Measurements from ENCODE around the gene PPP1R27. TPM values are rescaled to one million over a fixed set of nuclear protein-coding genes. Genes with fewer than 3 reads are reported as not detected.

The PPP1R27 gene
- total and polyA plus RNA-seq, 2 donors (not counting 3 experiments of a cell fraction or from before 2014, with no cell fraction given), result not detected

- ChIA-PET CTCF (interaction anchor here (2.5 kb wide), 1 partner anchor 10 kb away, joined by 20 read pairs; no protein-coding TSS in a partner anchor), POLR2A (no interaction called here)
- H3K27me3 ChIP-seq (ENCODE audit: control insufficient read depth in 2 of 2, insufficient read depth in 2 of 2, low read length in 2 of 2), result no peaks in the 10 kb centered on the region
- H3K9me1 ChIP-seq (replicated peaks; ENCODE audit: control insufficient read depth, extremely low read depth, insufficient read depth, low read length), result no peaks in the 10 kb centered on the region
- TF ChIP-seq MYC (IDR thresholded peaks at IDR 0.05; ENCODE audit: low read depth, low read length) (no peak), FOS (IDR thresholded peaks at IDR 0.05; ENCODE audit: borderline replicate concordance, insufficient read depth, low read length) (no peak), CTCF (IDR thresholded peaks at IDR 0.05; ENCODE audit: extremely low read depth in 1 of 2, insufficient read depth in 1 of 2, low read depth in 1 of 2, low read length in 2 of 2) (no peak), MAX (IDR thresholded peaks at IDR 0.05; ENCODE audit: insufficient read depth, insufficient read length) (no peak), POLR2A (IDR thresholded peaks at IDR 0.05; ENCODE audit: low read depth, low read length) (no peak), GATA2 (IDR thresholded peaks at IDR 0.05; ENCODE audit: insufficient read depth, insufficient read length, low read depth, low read length) (no peak), EZH2 (IDR thresholded peaks at IDR 0.05; ENCODE audit: borderline replicate concordance, low read depth, low read length, severe bottlenecking) (no peak), POLR2AphosphoS5 (IDR thresholded peaks at IDR 0.05; ENCODE audit: insufficient read depth, low read depth, low read length) (no peak), JUN (IDR thresholded peaks at IDR 0.05; ENCODE audit: borderline replicate concordance, insufficient read depth, insufficient read length, low read depth) (no peak)
- H3K27ac ChIP-seq (ENCODE audit: insufficient read depth, low read depth, low read length), result no peak overlapping the region
- no peak overlapping the region for H3K4me3 ChIP-seq (replicated peaks in 1 of 3; ENCODE audit: insufficient read depth in 1 of 3, low read depth in 1 of 3, low read length in 3 of 3)
- no peak for FAIRE-seq
- H3K79me2 ChIP-seq (ENCODE audit: control insufficient read depth, insufficient read depth, low read length), result peaks cover 9% of the 10 kb centered on the region
- H3K4me1 ChIP-seq (ENCODE audit: control insufficient read depth, extremely low read depth, insufficient read depth, low read length), result peaks cover 11% of the 10 kb centered on the region
- no peak overlapping the region for H3K9ac ChIP-seq (replicated peaks; ENCODE audit: extremely low read depth, insufficient read depth, low read length)
- H3K36me3 ChIP-seq (ENCODE audit: control insufficient read depth in 2 of 2, extremely low read depth in 1 of 2, insufficient read depth in 2 of 2, low read length in 2 of 2), result peaks cover 0 to 1% of the 10 kb centered on the region in 2 experiments
- DNase-seq (ENCODE audit: low read depth, low spot score), result no peak
- H3K9me3 ChIP-seq (replicated peaks; ENCODE audit: control insufficient read depth, insufficient read depth, low read length), result no peaks in the 10 kb centered on the region
- H2AFZ ChIP-seq (ENCODE audit: low read depth, low read length), result no peak overlapping the region
- no peaks in the 10 kb centered on the region for H4K20me1 ChIP-seq (replicated peaks; ENCODE audit: control insufficient read depth, extremely low read depth, insufficient read depth, low read length)
- dilution Hi-C loops (cut with MboI; ENCODE audit: extremely low pct_ligation_motif_present, low sequenced_read_pairs) (no loop called here), intact Hi-C loops (cut with micrococcal nuclease) (no loop called here)
- BruUV-seq (replicated peaks), result no TSS peak
- no peak overlapping the region for H3K4me2 ChIP-seq (ENCODE audit: insufficient read depth, low read length)
Observed at GRCh38 chr17:81831563-81831956, 3.3 kb downstream of the PPP1R27 start.

All from endothelial cell of umbilical vein (primary cell).